ENCODE data around the gene RNF213.
"Not testable (repeated sequence)": the region's sequence is repeated elsewhere in the genome, so short reads cannot be mapped to it uniquely, and the experiment has no call there.

RNF213 gene

DNA sequence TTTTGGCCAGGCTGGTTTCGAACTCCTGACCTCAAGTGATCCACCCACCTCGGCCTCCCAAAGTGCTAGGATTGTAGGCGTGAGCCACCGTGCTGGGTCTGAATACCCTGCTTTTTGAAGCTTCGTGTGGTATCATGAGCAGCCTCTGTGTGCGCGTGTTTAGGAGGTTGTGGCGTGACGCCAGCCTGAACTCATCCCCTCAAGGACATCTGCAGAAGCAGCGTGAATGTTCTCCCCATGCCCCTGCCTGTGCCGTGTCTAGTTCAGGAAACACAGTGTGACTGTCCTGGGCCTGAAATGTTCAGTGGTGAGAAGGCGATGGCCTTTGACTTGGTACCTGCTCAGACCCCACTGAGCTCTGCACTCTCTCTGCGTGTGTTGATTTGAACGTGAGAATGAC lies 35.6 kb downstream of the RNF213 start:
- DNase-seq: no peak

DNA sequence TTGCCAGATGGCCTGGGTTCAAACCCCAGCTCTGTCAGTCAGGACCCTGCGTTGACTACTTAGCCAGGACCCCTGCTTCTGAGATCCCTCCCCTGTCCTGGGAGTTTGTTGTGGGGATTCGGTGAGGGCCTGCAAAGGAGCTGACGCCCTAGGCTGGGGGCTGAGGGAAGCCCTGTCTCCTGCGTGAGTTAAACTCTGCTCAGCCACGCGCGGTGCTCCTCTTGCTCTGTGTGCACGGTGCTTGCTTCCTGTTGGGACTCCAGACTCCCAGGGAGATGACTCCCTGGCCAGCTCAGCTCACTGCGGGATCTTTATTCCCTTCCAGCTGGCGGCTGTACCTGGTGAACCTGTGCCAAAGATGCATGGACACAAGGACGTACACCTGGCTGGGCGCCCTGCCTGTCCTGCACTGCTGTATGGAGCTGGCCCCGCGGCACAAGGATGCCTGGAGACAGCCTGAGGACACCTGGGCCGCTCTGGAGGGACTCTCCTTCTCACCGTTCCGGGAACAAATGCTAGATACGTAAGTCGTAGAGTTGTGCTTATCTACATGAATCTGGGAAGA lies 37.4 kb downstream of the RNF213 start:
- no peak for DNase-seq

GRCh38 chr17:80299350-80300100 lies 38.9 kb downstream of the RNF213 start:
- DNase-seq: not testable (repeated sequence)

DNA sequence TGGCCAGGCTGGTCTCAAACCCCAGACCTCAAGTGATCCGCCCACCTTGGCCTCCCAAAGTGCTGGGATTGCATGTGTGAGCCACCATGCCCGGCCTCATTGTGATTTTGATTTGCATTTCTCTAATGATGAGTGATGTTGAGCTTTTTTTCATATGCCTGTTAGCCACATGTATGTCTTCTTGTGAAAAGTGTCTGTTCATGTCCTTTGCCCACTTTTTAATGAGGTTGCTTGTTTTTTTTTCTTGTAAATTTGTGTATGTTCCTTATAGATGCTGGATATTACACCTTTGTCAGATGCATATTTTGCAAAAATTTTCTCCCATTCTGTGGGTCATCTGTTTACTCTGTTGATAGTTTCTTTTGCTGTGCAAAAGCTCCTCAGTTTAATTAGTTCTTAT lies 40.1 kb downstream of the RNF213 start:
- DNase-seq: not testable (repeated sequence)

DNA sequence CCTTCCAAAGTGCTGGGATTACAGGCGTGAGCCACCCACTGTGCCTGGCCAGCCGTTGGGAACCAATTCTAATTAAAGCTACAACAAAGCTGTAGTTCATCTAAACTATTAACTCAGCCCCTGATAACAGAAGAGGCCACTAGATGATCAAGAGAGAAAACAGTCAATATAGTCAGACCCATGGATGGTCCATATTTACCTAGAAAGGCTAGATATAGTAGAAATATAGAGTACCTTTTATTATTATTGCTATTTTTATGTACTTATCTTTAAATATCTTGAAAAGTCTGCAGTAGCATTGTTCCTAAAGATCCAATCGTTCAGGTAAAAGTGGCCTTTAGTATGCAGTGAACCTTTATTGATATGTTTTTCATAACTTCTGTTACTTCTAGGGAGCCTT lies 43.2 kb downstream of the RNF213 start:
- DNase-seq: no peak

DNA sequence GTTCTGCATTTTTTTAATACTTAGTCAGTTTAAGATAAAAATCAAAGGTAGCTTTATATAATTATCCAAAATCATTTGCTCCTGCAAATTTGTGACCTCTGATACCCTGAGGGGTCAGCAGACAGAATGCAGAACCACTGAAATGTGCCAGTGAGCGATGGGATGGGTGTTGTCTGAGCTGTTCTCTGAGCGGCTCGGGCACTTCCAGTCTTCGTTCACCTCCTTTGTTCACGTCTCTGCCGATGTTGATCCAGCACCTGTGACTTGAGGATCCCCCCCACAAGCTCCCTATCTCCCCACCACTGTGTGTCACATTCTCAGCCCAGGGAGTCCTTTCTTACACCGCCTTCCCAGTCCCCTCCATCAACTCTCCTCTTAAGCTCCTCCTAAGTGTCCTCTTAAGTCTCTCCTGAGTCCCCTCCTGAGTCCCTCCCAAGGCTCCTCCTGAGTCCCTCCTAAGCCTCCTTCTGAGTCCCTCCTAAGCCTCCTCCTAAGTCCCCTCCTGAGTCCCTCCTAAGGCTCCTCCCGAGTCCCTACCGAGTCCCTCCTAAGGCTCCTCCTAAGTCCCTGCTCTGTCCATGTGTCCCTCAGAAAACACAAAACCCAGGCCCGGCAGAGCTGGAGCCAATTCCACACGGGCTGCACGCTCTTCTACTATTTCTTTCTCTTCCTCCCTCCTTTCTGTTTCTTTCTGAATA lies 47.5 kb downstream of the RNF213 start:
- DNase-seq: no peak

- no peak for DNase-seq
Measured at GRCh38 chr17:80308692-80309517, 48.3 kb downstream of the RNF213 start.

DNA sequence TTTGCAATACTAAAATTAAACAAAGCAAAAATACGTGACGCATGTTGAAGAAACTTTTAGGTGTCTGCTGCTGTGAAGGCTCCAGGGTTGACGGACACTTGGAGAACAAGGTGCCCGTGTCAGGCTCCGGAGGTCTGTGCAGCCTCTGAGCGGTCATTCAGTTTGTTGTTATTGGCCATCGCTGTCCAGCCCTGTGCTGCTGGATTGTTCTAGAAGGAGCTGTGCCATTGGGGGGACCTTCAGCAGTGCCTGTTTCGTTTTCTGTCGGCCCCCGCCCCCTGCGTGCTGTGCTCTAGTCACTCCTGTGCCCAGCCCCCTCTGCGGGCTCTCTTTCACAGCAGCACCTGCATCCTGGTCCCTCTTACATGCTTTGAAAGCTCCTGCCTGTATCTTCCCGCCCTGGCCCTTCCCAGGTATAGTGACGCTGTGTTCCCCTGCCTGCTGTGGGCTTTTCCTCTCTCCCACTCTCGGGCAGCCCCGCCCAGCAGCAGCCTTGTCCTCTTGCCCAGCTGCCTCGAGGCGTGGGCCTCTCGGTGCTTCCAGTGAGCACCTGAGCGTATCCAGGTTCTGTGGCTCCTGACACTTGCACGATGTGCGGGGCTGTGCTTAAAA lies 50.7 kb downstream of the RNF213 start:
- DNase-seq: no peak

GRCh38 chr17:80312621-80313135 lies 52.0 kb downstream of the RNF213 start:
- DNase-seq: no peak

GRCh38 chr17:80313160-80313829 lies 52.6 kb downstream of the RNF213 start:
- peak; percentile 11 for DNase-seq

GRCh38 chr17:80313946-80314345 lies 53.3 kb downstream of the RNF213 start:
- DNase-seq: not testable (repeated sequence)

GRCh38 chr17:80315517-80316182 lies 55.0 kb downstream of the RNF213 start:
- DNase-seq: peak; percentile 18

DNA sequence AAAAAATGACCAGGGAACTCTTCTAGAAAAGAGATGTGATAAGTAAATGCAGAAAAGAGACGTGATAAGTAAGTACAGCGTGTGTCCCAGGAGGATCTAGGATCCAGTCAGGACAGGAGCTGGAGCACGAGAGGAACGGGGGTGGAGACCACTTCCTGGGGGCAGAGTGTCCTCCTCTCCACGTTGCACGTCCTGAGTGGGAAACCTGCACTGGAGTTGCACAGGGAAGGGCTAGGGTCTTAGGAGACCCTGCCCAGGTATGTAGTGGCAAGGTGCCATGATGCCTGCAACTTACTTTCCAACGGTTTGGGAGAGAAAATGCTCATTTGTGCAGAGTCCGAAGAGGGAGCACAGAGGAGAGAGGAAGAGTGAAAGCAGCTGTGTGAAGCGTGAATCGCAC lies 55.8 kb downstream of the RNF213 start:
- no peak for DNase-seq

GRCh38 chr17:80316927-80317705 lies 56.5 kb downstream of the RNF213 start:
- no peak for DNase-seq

GRCh38 chr17:80317706-80317980 lies 57.0 kb downstream of the RNF213 start:
- DNase-seq: no peak

GRCh38 chr17:80318166-80318565 lies 57.5 kb downstream of the RNF213 start:
- no peak for DNase-seq

DNA sequence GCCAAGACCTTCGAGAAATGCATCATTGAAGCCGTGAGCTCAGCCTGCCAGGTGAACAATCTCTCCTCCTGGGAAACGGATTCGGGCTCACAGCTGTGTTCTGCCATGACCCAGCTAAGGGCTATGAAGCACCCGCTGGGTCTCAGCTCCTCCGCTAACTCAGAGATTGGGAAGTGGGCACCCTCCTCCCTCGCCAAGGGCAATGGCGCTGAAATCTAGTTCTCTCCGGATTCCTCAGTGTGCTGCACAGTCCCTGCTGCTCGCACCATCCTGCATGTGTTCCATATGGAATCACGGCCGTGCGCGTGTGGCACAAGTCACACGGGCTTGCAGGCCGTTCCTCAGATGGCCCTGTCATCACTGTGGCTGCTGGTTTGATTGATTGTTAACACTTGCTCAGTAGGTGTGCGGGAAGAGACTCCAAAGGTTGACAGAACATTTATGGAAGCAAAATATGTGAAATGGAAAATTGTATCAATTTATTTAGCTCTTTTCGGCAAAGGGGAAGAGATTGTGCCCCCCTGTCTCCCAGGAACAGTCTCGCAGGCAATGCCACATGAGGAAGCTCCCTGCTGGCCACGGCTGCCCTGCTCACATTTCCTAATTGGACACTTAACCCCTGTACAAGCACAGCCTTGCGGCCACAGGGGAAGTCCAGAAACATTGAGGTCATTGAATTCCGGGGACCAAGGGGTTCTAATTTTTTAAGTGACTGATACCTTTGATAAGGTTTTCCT lies 58.8 kb downstream of the RNF213 start:
- DNase-seq: no peak

- no peak for DNase-seq
Measured at GRCh38 chr17:80319999-80320344, 59.3 kb downstream of the RNF213 start.

GRCh38 chr17:80320496-80320895 lies 59.8 kb downstream of the RNF213 start:
- no peak for DNase-seq

DNA sequence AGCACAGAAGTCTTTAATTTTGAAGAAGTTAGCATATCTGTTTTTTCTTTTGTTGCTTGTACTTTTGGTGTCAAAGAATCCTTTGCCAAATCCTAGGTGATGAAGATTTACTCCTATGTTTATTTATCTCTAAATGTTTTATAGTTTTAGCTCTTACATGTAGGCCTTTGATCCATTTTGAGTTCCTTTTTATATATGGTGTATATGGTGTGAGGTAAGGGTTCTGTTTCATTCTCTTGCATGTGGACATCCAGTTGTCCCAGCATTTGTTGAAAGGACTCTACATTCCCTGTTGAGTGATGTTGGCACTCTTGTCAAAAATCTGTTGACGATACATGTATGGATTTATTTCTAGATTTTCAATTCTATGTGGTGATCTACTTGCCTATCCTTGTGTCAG lies 62.2 kb downstream of the RNF213 start:
- no peak for DNase-seq
